ENCODE data around the gene ANKDD1A.

- TF ChIP-seq CTCF (IDR thresholded peaks at IDR 0.05) (no peak), POLR2A (IDR thresholded peaks at IDR 0.05) (no peak)
These were observed 950 bp downstream of the ANKDD1A start for GRCh38 chr15:64912379-64913325.

Data from testis (tissue), 2 donors.